ENCODE measurements around the gene FBXL4. TPM values are rescaled to one million over a fixed set of nuclear protein-coding genes. Genes with fewer than 3 reads are reported as not detected.

The FBXL4 gene
- total RNA-seq, 4 donors from 2014 or later, result 4.9 to 15.1 (median 10.0) TPM

- Histone ChIP-seq H3K27ac (no peak overlapping the region), H3K27me3 (no peaks in the 10 kb centered on the region), H3K4me1 (peaks cover 0 to under 1% (median 0%) of the 10 kb centered on the region in 3 donors), H3K4me3 (no peak overlapping the region), H3K36me3 (no peaks in the 10 kb centered on the region), H3K9me3 (no peaks in the 10 kb centered on the region)
- WGBS, 2 donors, result 77 to 82% methylated on average over 1 of the region's 1 CpG
- TF ChIP-seq, protein P1, sequence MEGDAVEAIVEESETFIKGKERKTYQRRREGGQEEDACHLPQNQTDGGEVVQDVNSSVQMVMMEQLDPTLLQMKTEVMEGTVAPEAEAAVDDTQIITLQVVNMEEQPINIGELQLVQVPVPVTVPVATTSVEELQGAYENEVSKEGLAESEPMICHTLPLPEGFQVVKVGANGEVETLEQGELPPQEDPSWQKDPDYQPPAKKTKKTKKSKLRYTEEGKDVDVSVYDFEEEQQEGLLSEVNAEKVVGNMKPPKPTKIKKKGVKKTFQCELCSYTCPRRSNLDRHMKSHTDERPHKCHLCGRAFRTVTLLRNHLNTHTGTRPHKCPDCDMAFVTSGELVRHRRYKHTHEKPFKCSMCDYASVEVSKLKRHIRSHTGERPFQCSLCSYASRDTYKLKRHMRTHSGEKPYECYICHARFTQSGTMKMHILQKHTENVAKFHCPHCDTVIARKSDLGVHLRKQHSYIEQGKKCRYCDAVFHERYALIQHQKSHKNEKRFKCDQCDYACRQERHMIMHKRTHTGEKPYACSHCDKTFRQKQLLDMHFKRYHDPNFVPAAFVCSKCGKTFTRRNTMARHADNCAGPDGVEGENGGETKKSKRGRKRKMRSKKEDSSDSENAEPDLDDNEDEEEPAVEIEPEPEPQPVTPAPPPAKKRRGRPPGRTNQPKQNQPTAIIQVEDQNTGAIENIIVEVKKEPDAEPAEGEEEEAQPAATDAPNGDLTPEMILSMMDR (IDR thresholded peaks at IDR 0.05), result no peak
- no peak for TF ChIP-seq POLR2A (IDR thresholded peaks at IDR 0.05)
- intact Hi-C loops (cut with DNase I), result no loop called here
- no peak for DNase-seq
Measured at GRCh38 chr6:98984121-98984520, 36.4 kb upstream of the FBXL4 start.

DNA sequence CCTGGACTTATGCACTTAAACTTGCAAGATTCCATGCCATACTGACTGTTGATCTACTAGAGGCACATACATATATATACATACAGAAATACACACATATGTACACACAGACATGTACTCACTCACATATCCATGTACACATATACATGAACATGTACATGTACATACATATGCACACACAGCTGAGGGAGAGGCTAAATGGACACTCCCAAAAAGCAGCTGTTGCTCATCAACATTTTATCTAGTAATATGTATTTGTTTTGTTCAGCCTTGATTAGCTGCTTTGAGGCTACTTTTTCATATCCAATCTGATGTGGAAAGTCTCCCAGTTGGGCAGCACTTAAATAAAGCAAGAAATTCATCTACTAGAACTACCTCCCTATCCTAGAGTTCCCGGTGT is 33.7 kb upstream of the FBXL4 start:
- TF ChIP-seq, protein P1 (IDR thresholded peaks at IDR 0.05), result no peak
- no peak for TF ChIP-seq POLR2A (IDR thresholded peaks at IDR 0.05)
- intact Hi-C loops (cut with DNase I), result no loop called here
- no peaks in the 10 kb centered on the region for H3K9me3 ChIP-seq
- H3K27ac ChIP-seq, result no peak overlapping the region
- H3K36me3 ChIP-seq, result no peaks in the 10 kb centered on the region
- WGBS, 2 donors, result 85 to 88% methylated on average over 1 of the region's 1 CpG
- DNase-seq, result no peak
- no peaks in the 10 kb centered on the region for H3K27me3 ChIP-seq
- H3K4me3 ChIP-seq, result no peak overlapping the region
- peaks cover 0 to 11% (median 0%) of the 10 kb centered on the region in 3 donors for H3K4me1 ChIP-seq

- Histone ChIP-seq H3K36me3 (no peaks in the 10 kb centered on the region), H3K27ac (no peak overlapping the region), H3K4me1 (peaks cover 0 to 11% (median 0%) of the 10 kb centered on the region in 3 donors), H3K9me3 (no peaks in the 10 kb centered on the region), H3K27me3 (no peaks in the 10 kb centered on the region), H3K4me3 (no peak overlapping the region)
- 80 to 90% methylated on average over 2 of the region's 2 CpGs for WGBS, 2 donors
- intact Hi-C loops (cut with DNase I), result no loop called here
- TF ChIP-seq, protein P1 (IDR thresholded peaks at IDR 0.05), result no peak
- no peak for TF ChIP-seq POLR2A (IDR thresholded peaks at IDR 0.05)
- DNase-seq, result no peak
Measured at GRCh38 chr6:98980819-98981218, 33.1 kb upstream of the FBXL4 start.

- Histone ChIP-seq H3K4me1 (peaks cover 0 to 11% (median 0%) of the 10 kb centered on the region in 3 donors), H3K4me3 (no peak overlapping the region), H3K27me3 (no peaks in the 10 kb centered on the region), H3K9me3 (no peaks in the 10 kb centered on the region), H3K36me3 (no peaks in the 10 kb centered on the region), H3K27ac (no peak overlapping the region)
- TF ChIP-seq, protein P1 (IDR thresholded peaks at IDR 0.05), result no peak
- no peak for TF ChIP-seq POLR2A (IDR thresholded peaks at IDR 0.05)
- WGBS, 2 donors, result 53 to 70% methylated on average over 2 of the region's 2 CpGs
- intact Hi-C loops (cut with DNase I), result no loop called here
- DNase-seq, result no peak
Measured at GRCh38 chr6:98977671-98978292, 30.0 kb upstream of the FBXL4 start.

DNA sequence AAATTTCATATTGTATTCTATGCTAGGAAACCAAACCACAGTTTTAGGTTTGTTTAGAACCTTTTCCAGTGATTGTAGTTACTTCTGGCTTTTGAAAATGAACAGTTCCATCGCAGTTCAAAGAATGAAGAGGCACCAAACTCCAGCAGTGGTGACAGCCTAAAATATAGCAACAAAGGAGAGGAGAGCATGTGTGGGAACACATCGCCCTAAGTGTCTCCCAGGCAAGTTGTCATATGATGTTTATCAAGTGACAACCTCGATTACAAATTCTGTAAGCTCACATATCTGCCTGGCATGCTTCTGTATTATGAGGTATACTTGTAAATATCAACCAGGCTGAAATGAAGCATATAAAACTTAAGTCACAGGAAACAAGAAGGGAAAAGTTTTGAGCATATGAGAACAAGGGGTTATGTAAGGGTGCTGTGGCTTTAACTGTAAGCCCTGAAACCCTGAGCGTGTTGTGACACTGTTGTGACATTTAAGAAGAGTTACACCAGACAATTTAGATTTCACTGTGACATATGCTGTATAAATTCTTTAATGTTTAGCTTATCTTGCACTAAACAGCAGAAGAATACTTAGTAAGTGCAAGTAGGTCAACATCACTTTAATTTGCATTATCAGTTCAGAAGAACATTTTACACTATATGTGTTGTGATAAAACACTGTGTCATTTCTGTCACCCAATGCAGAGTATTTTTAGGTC is 29.1 kb upstream of the FBXL4 start:
- Histone ChIP-seq H3K27ac (no peak overlapping the region), H3K36me3 (no peaks in the 10 kb centered on the region), H3K9me3 (no peaks in the 10 kb centered on the region), H3K4me1 (peaks cover 0 to 11% (median 0%) of the 10 kb centered on the region in 3 donors), H3K4me3 (no peak overlapping the region), H3K27me3 (no peaks in the 10 kb centered on the region)
- intact Hi-C loops (cut with DNase I), result no loop called here
- TF ChIP-seq POLR2A (IDR thresholded peaks at IDR 0.05), result no peak
- TF ChIP-seq, protein P1 (IDR thresholded peaks at IDR 0.05), result no peak
- WGBS, 2 donors, result 74 to 82% methylated on average over 4 of the region's 4 CpGs
- no peak for DNase-seq

Measured in esophagus squamous epithelium (tissue), 5 donors.